Endodermal cell (in vitro differentiated cells): ENCODE results near the gene GFOD2. TPM values are rescaled to one million over a fixed set of nuclear protein-coding genes. Genes with fewer than 3 reads are reported as not detected.
"Not testable (repeated sequence)": the region's sequence is repeated elsewhere in the genome, so short reads cannot be mapped to it uniquely, and the experiment has no call there.

ENCODE experiments used
- DNase-seq: peaks from one replicate; pipeline ENCODE4 v3.0.0-alpha.2; 2017
- H3K27ac ChIP-seq: 2 replicates; pipeline ENCODE4 v1.5.1; 2013; ENCODE audit warnings: mild to moderate bottlenecking, low read depth, low read length, moderate library complexity
- H3K27me3 ChIP-seq: 2 replicates; pipeline ENCODE4 v1.6.1; 2013; ENCODE audit warnings: mild to moderate bottlenecking, low read length, moderate library complexity; ENCODE audit not compliant: insufficient read depth, control insufficient read depth, poor library complexity, severe bottlenecking
- H3K36me3 ChIP-seq: 2 replicates; pipeline ENCODE4 v1.7.0; 2013; ENCODE audit warnings: mild to moderate bottlenecking, low read length, moderate library complexity; ENCODE audit not compliant: control insufficient read depth, insufficient read depth
- H3K4me1 ChIP-seq: one replicate; pipeline ENCODE4 v1.7.0; 2013; ENCODE audit warnings: low read length; ENCODE audit not compliant: control insufficient read depth, insufficient read depth
- H3K4me3 ChIP-seq: 2 replicates; pipeline ENCODE4 v1.5.1; 2013; ENCODE audit warnings: mild to moderate bottlenecking, low read length, moderate library complexity
- H3K9ac ChIP-seq: 2 replicates; pipeline ENCODE4 v1.6.1; 2013; ENCODE audit warnings: mild to moderate bottlenecking, low read length, moderate library complexity; ENCODE audit not compliant: poor library complexity, severe bottlenecking; ENCODE audit errors: extremely low read depth
- H3K9me3 ChIP-seq: 2 replicates; pipeline ENCODE4 v1.6.1; 2013; ENCODE audit warnings: mild to moderate bottlenecking, low read length, moderate library complexity; ENCODE audit not compliant: control insufficient read depth
- H3K27ac Mint-ChIP-seq: 2 replicates; pipeline ENCODE4 v1.8.0; 2020; ENCODE audit warnings: mixed read lengths
- H3K27me3 Mint-ChIP-seq: 2 replicates; pipeline ENCODE4 v1.8.0; 2021; ENCODE audit warnings: mild to moderate bottlenecking, mixed read lengths; ENCODE audit not compliant: insufficient read depth
- H3K36me3 Mint-ChIP-seq: 2 replicates; pipeline ENCODE4 v1.8.0; 2020; ENCODE audit warnings: low read depth, mixed read lengths
- H3K4me1 Mint-ChIP-seq: 2 replicates; pipeline ENCODE4 v1.8.0; 2020; ENCODE audit warnings: mixed read lengths
- H3K4me3 Mint-ChIP-seq: 2 replicates; pipeline ENCODE4 v1.8.0; 2020; ENCODE audit warnings: mild to moderate bottlenecking, moderate library complexity, mixed read lengths
- H3K9me3 Mint-ChIP-seq: 2 replicates; pipeline ENCODE4 v1.8.0; 2020; ENCODE audit warnings: mild to moderate bottlenecking, mixed read lengths
- CTCF ChIP-seq: fragments of 200-600 bp; sonication (generic); conservative IDR thresholded peaks from 2 replicates; pipeline ENCODE4 v1.5.0; 2021; ENCODE audit warnings: antibody characterized with exemption, mild to moderate bottlenecking
- WGBS, 2 experiments: methylation state at CpG; one replicate each; pipeline versions ENCODE4 v1.1.5 to v1.1.7; 2013; ENCODE audit warnings: missing lambda C conversion rate in 2 of 2, mixed read lengths in 1 of 2; ENCODE audit not compliant: insufficient coverage in 1 of 2, insufficient read length in 1 of 2; 5-methylcytosine and 5-hydroxymethylcytosine counted together
- total RNA-seq, 2 donors: library from RNA; stranded (reverse); fragmentation: NEBNext Ultra II Directional in 1 of 2; extraction: Animal tissue kit (Norgen Biotek cat#: 25700) in 1 of 2; gene quantifications; 2 replicates in 1 of 2; 3 replicates in 1 of 2; pipeline ENCODE4 v1.2.1, GENCODE V29; 2021

Gene GFOD2
- total RNA-seq, 2 donors from 2014 or later, result 18.2 to 21.2 TPM

GRCh38 chr16:67697422-67698185 is 21.5 kb downstream of the GFOD2 start:
- H3K4me1 Mint-ChIP-seq, result peaks cover 8% of the 10 kb centered on the region
- no peak for TF ChIP-seq CTCF
- Histone ChIP-seq H3K4me3 (no peak overlapping the region), H3K4me1 (no peaks in the 10 kb centered on the region), H3K27ac (no peak overlapping the region), H3K36me3 (peaks cover 16% of the 10 kb centered on the region), H3K27me3 (no peaks in the 10 kb centered on the region), H3K9me3 (peaks cover 8% of the 10 kb centered on the region), H3K9ac (no peak overlapping the region)
- no peak overlapping the region for H3K4me3 Mint-ChIP-seq
- peaks cover 14% of the 10 kb centered on the region for H3K36me3 Mint-ChIP-seq
- H3K27me3 Mint-ChIP-seq, result no peaks in the 10 kb centered on the region
- no peak overlapping the region for H3K27ac Mint-ChIP-seq
- DNase-seq, result no peak
- 89 to 100% methylated on average over 3 to 4 of the region's 4 CpGs for WGBS, 2 experiments
- peaks cover 6% of the 10 kb centered on the region for H3K9me3 Mint-ChIP-seq

DNA sequence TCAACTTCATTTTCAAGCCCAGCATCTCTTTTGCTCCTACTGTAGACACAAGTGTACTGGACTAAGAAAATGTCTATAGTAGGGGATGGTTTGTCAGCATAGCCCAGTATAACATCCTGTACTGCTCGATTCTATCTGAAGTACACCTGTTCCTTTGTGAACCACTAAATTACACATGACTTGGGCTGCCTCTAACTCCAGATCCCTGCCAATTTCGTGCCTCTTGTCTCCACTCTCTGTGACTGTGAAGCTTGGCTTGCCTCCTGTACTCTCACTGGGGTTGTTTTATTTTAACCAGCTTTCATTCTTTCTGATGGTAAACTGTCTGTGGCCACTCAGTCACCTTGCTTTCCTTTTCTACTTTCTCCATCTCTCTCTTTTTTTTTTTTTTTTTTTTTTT is 24.5 kb downstream of the GFOD2 start:
- Mint-ChIP-seq H3K4me1 (peaks cover 8% of the 10 kb centered on the region), H3K4me3 (no peak overlapping the region), H3K9me3 (peaks cover 6% of the 10 kb centered on the region), H3K27ac (no peak overlapping the region), H3K36me3 (peaks cover 21% of the 10 kb centered on the region), H3K27me3 (no peaks in the 10 kb centered on the region)
- H3K27me3 ChIP-seq, result no peaks in the 10 kb centered on the region
- H3K9me3 ChIP-seq, result peaks cover 4% of the 10 kb centered on the region
- no peak overlapping the region for H3K4me3 ChIP-seq
- H3K27ac ChIP-seq, result no peak overlapping the region
- no peak overlapping the region for H3K9ac ChIP-seq
- TF ChIP-seq CTCF, result no peak
- peaks cover 16% of the 10 kb centered on the region for H3K36me3 ChIP-seq
- no peak for DNase-seq
- WGBS, 2 experiments, result 92 to 97% methylated on average over 2 of the region's 2 CpGs
- H3K4me1 ChIP-seq, result no peaks in the 10 kb centered on the region

- not testable (repeated sequence) for H3K4me1 Mint-ChIP-seq, H3K27me3 ChIP-seq
- peaks cover 20% of the 10 kb centered on the region for H3K36me3 Mint-ChIP-seq
Measured at GRCh38 chr16:67693517-67694285, 25.4 kb downstream of the GFOD2 start.

More at GRCh38 chr16:67693517-67694285, 25.4 kb downstream of the GFOD2 start:
- H3K4me3 ChIP-seq, H3K4me3 Mint-ChIP-seq, H3K9me3 Mint-ChIP-seq, H3K9ac ChIP-seq, H3K27ac ChIP-seq, H3K9me3 ChIP-seq, H3K27ac Mint-ChIP-seq, H3K27me3 Mint-ChIP-seq, H3K4me1 ChIP-seq, DNase-seq: not testable (repeated sequence)
- 90 to 92% methylated on average over 6 to 8 of the region's 8 CpGs for WGBS, 2 experiments
- H3K36me3 ChIP-seq, result peaks cover 13% of the 10 kb centered on the region
